ENCODE results near the gene CLDN22. TPM values are rescaled to one million over a fixed set of nuclear protein-coding genes. Genes with fewer than 3 reads are reported as not detected.

The CLDN22 gene
- total and polyA plus RNA-seq, 2 donors (not counting 1 experiment from before 2014, with no cell fraction given): under 0.01 TPM; not detected in 1

- no peaks in the 10 kb centered on the region for H3K9me3 ChIP-seq (ENCODE audit: control insufficient read depth, insufficient read depth, low read depth, low read length)
- no peak overlapping the region for H3K9ac ChIP-seq (ENCODE audit: insufficient read depth, low read length)
- TF ChIP-seq CTCF (conservative IDR thresholded peaks at IDR 0.05 in 1 of 2, IDR thresholded peaks at IDR 0.05 in 1 of 2; ENCODE audit: low read depth in 1 of 2, low read length in 2 of 2) (no peak), EZH2 (IDR thresholded peaks at IDR 0.05; ENCODE audit: low read length, missing control alignments) (no peak)
- H2AFZ ChIP-seq (ENCODE audit: low read length): no peak overlapping the region
- no peaks in the 10 kb centered on the region for H3K27me3 ChIP-seq (ENCODE audit: control insufficient read depth, insufficient read depth, low read length)
- peaks cover 17% of the 10 kb centered on the region for H3K36me3 ChIP-seq (ENCODE audit: control insufficient read depth, insufficient read depth, low read length)
- H3K4me1 ChIP-seq (ENCODE audit: control insufficient read depth, extremely low read depth, insufficient read depth, low read length): peaks cover 14% of the 10 kb centered on the region
- peak overlapping the region; percentile 26 for H3K27ac ChIP-seq (ENCODE audit: insufficient read depth, low read length)
- no peaks in the 10 kb centered on the region for H3K79me2 ChIP-seq (ENCODE audit: control insufficient read depth, insufficient read depth, low read length)
- no peaks in the 10 kb centered on the region for H4K20me1 ChIP-seq (ENCODE audit: control insufficient read depth, extremely low read depth, insufficient read depth, low read length)
- peak overlapping the region; percentile 40 for H3K4me2 ChIP-seq (ENCODE audit: extremely low read depth, insufficient read depth, low read length)
- DNase-seq (ENCODE audit: low read depth in 2 of 2): no peak
- no peak overlapping the region for H3K4me3 ChIP-seq (replicated peaks in 1 of 4; ENCODE audit: control extremely low read depth in 1 of 4, insufficient read depth in 1 of 4, low read depth in 3 of 4, low read length in 4 of 4)
Measured at GRCh38 chr4:183284258-183284785, 35.8 kb downstream of the CLDN22 start.

- DNase-seq (ENCODE audit: low read depth in 2 of 2): no peak
- H3K9me3 ChIP-seq (ENCODE audit: control insufficient read depth, insufficient read depth, low read depth, low read length): no peaks in the 10 kb centered on the region
- TF ChIP-seq CTCF (conservative IDR thresholded peaks at IDR 0.05 in 1 of 2, IDR thresholded peaks at IDR 0.05 in 1 of 2; ENCODE audit: low read depth in 1 of 2, low read length in 2 of 2) (no peak), EZH2 (IDR thresholded peaks at IDR 0.05; ENCODE audit: low read length, missing control alignments) (no peak)
- no peak overlapping the region for H2AFZ ChIP-seq (ENCODE audit: low read length)
- H3K9ac ChIP-seq (ENCODE audit: insufficient read depth, low read length): no peak overlapping the region
- no peaks in the 10 kb centered on the region for H3K79me2 ChIP-seq (ENCODE audit: control insufficient read depth, insufficient read depth, low read length)
- no peaks in the 10 kb centered on the region for H3K4me1 ChIP-seq (ENCODE audit: control insufficient read depth, extremely low read depth, insufficient read depth, low read length)
- H4K20me1 ChIP-seq (ENCODE audit: control insufficient read depth, extremely low read depth, insufficient read depth, low read length): no peaks in the 10 kb centered on the region
- no peak overlapping the region for H3K4me3 ChIP-seq (replicated peaks in 1 of 4; ENCODE audit: control extremely low read depth in 1 of 4, insufficient read depth in 1 of 4, low read depth in 3 of 4, low read length in 4 of 4)
- H3K36me3 ChIP-seq (ENCODE audit: control insufficient read depth, insufficient read depth, low read length): peaks cover 3% of the 10 kb centered on the region
- no peak overlapping the region for H3K4me2 ChIP-seq (ENCODE audit: extremely low read depth, insufficient read depth, low read length)
- no peak overlapping the region for H3K27ac ChIP-seq (ENCODE audit: insufficient read depth, low read length)
- no peaks in the 10 kb centered on the region for H3K27me3 ChIP-seq (ENCODE audit: control insufficient read depth, insufficient read depth, low read length)
Measured at GRCh38 chr4:183276106-183276505, 44.0 kb downstream of the CLDN22 start.

GRCh38 chr4:183272384-183272783 lies 47.7 kb downstream of the CLDN22 start:
- Histone ChIP-seq H3K27ac (ENCODE audit: insufficient read depth, low read length) (no peak overlapping the region), H3K9ac (ENCODE audit: insufficient read depth, low read length) (no peak overlapping the region), H3K9me3 (ENCODE audit: control insufficient read depth, insufficient read depth, low read depth, low read length) (no peaks in the 10 kb centered on the region), H3K4me3 (replicated peaks in 1 of 4; ENCODE audit: control extremely low read depth in 1 of 4, insufficient read depth in 1 of 4, low read depth in 3 of 4, low read length in 4 of 4) (no peak overlapping the region), H3K4me2 (ENCODE audit: extremely low read depth, insufficient read depth, low read length) (no peak overlapping the region), H2AFZ (ENCODE audit: low read length) (no peak overlapping the region), H3K79me2 (ENCODE audit: control insufficient read depth, insufficient read depth, low read length) (no peaks in the 10 kb centered on the region), H3K4me1 (ENCODE audit: control insufficient read depth, extremely low read depth, insufficient read depth, low read length) (no peaks in the 10 kb centered on the region), H3K27me3 (ENCODE audit: control insufficient read depth, insufficient read depth, low read length) (no peaks in the 10 kb centered on the region), H3K36me3 (ENCODE audit: control insufficient read depth, insufficient read depth, low read length) (peaks cover 3% of the 10 kb centered on the region), H4K20me1 (ENCODE audit: control insufficient read depth, extremely low read depth, insufficient read depth, low read length) (no peaks in the 10 kb centered on the region)
- DNase-seq (ENCODE audit: low read depth in 2 of 2): no peak
- TF ChIP-seq EZH2 (IDR thresholded peaks at IDR 0.05; ENCODE audit: low read length, missing control alignments): no peak
- TF ChIP-seq CTCF (conservative IDR thresholded peaks at IDR 0.05 in 1 of 2, IDR thresholded peaks at IDR 0.05 in 1 of 2; ENCODE audit: low read depth in 1 of 2, low read length in 2 of 2): no peak

Measured in fibroblast of lung (primary cell).